Left colon (tissue), 2 donors: ENCODE results near the gene TEF. TPM values are rescaled to one million over a fixed set of nuclear protein-coding genes. Genes with fewer than 3 reads are reported as not detected.
A peak's percentile ranks its signal among the peaks of the same experiment; 100 is the strongest.
"Not testable (repeated sequence)": the region's sequence is repeated elsewhere in the genome, so short reads cannot be mapped to it uniquely, and the experiment has no call there.

Experiments
- ATAC-seq: fragments of 200-7000 bp; cut with Tn5 transposase; one replicate; pipeline ENCODE4 v1.9.1; 2020; ENCODE audit warnings: mild to moderate bottlenecking, moderate library complexity
- DNase-seq, 2 donors: peaks; one replicate each; pipeline ENCODE4 v3.0.0-alpha.2; 2020
- intact Hi-C, 2 donors: fragments of 100-400 bp; cut with DNase I in 1 of 2; cut with micrococcal nuclease in 1 of 2; formaldehyde crosslinking; loops; one replicate each; pipeline versions ENCODE4 v1.11.2 to v1.14.0; 2022; cut with DNase I, micrococcal nuclease
- total RNA-seq, 2 donors: library from RNA; stranded (reverse); fragmentation: NEBNext Ultra II Directional; extraction: Animal tissue kit (Norgen Biotek cat#: 25700); gene quantifications; one replicate each; pipeline ENCODE4 v1.2.1, GENCODE V29; 2021
- donor health status: DM: no; HTN: no; CAD: no.
- donor health status: DM: yes; HTN: yes; CAD: no.

TEF gene
- total RNA-seq, 2 donors from 2014 or later = 19.6 to 30.9 TPM

GRCh38 chr22:41406410-41406809 is 24.7 kb downstream of the TEF start:
- DNase-seq = no peak
- no peak for ATAC-seq
- intact Hi-C loops = no loop called here

- no peak for DNase-seq
- intact Hi-C loops = no loop called here
- ATAC-seq = no peak
Measured at GRCh38 chr22:41407433-41407832, 25.7 kb downstream of the TEF start.

GRCh38 chr22:41408665-41409064 is 26.9 kb downstream of the TEF start:
- intact Hi-C loops = no loop called here
- no peak for ATAC-seq

GRCh38 chr22:41410311-41410751 is 28.6 kb downstream of the TEF start:
- ATAC-seq = no peak
- DNase-seq = peak in 1 of 2 donors; percentile 47
- intact Hi-C loops = no loop called here

More at GRCh38 chr22:41408665-41409064, 26.9 kb downstream of the TEF start:
- DNase-seq = no peak

GRCh38 chr22:41411021-41411851 is 29.5 kb downstream of the TEF start:
- DNase-seq (peak in 1 of 2 donors; percentile 55), ATAC-seq (no peak)
- intact Hi-C loops = no loop called here

- ATAC-seq (no peak), DNase-seq (no peak)
- intact Hi-C loops = no loop called here
Measured at GRCh38 chr22:41415554-41415953, 33.8 kb downstream of the TEF start.

GRCh38 chr22:41417622-41418390 is 36.1 kb downstream of the TEF start:
- ATAC-seq = peak; percentile 43
- intact Hi-C loops = no loop called here
- DNase-seq = peak; percentile 72 to 94

GRCh38 chr22:41418717-41419116 is 37.0 kb downstream of the TEF start:
- DNase-seq (no peak), ATAC-seq (no peak)
- intact Hi-C loops = no loop called here

- ATAC-seq (no peak), DNase-seq (no peak)
- intact Hi-C loops = no loop called here
Measured at GRCh38 chr22:41425660-41426365, 44.1 kb downstream of the TEF start.

GRCh38 chr22:41429232-41429950 is 47.6 kb downstream of the TEF start:
- intact Hi-C loops = no loop called here
- ATAC-seq (no peak), DNase-seq (no peak)

GRCh38 chr22:41429951-41430332 is 48.2 kb downstream of the TEF start:
- ATAC-seq (no peak), DNase-seq (no peak)
- intact Hi-C loops = no loop called here

GRCh38 chr22:41431656-41432055 is 49.9 kb downstream of the TEF start:
- ATAC-seq (no peak), DNase-seq (no peak)
- intact Hi-C loops = no loop called here

GRCh38 chr22:41433480-41433879 is 51.7 kb downstream of the TEF start:
- ATAC-seq, DNase-seq, intact Hi-C loops: not testable (repeated sequence)

GRCh38 chr22:41434361-41435003 is 52.7 kb downstream of the TEF start:
- intact Hi-C loops, DNase-seq: not testable (repeated sequence)
- ATAC-seq = peak; percentile 8

- DNase-seq (no peak), ATAC-seq (no peak)
- intact Hi-C loops = no loop called here
Measured at GRCh38 chr22:41435560-41435959, 53.8 kb downstream of the TEF start.

GRCh38 chr22:41436322-41437113 is 54.8 kb downstream of the TEF start:
- intact Hi-C loops = no loop called here
- DNase-seq (no peak), ATAC-seq (peak; percentile 8)

GRCh38 chr22:41437198-41437597 is 55.5 kb downstream of the TEF start:
- ATAC-seq = no peak
- intact Hi-C loops = no loop called here
- DNase-seq = no peak

- intact Hi-C loops, ATAC-seq, DNase-seq: not testable (repeated sequence)
Measured at GRCh38 chr22:41440511-41440910, 58.8 kb downstream of the TEF start.
